GM20000 (cell line): Measurements from ENCODE around the gene ADSS1.

Experiments
- DNase-seq: peaks from one replicate; pipeline ENCODE4 v3.0.0; 2012; ENCODE audit warnings: low spot score
- TF ChIP-seq, protein P1 (sequence below): IDR thresholded peaks from 2 replicates; pipeline ENCODE4 v1.5.1; 2012; ENCODE audit warnings: mild to moderate bottlenecking, control low read depth; ENCODE audit errors: extremely low read depth, missing control alignments

The ADSS1 gene

GRCh38 chr14:104684449-104684821, 39.6 kb upstream of the ADSS1 start:
- TF ChIP-seq, protein P1, sequence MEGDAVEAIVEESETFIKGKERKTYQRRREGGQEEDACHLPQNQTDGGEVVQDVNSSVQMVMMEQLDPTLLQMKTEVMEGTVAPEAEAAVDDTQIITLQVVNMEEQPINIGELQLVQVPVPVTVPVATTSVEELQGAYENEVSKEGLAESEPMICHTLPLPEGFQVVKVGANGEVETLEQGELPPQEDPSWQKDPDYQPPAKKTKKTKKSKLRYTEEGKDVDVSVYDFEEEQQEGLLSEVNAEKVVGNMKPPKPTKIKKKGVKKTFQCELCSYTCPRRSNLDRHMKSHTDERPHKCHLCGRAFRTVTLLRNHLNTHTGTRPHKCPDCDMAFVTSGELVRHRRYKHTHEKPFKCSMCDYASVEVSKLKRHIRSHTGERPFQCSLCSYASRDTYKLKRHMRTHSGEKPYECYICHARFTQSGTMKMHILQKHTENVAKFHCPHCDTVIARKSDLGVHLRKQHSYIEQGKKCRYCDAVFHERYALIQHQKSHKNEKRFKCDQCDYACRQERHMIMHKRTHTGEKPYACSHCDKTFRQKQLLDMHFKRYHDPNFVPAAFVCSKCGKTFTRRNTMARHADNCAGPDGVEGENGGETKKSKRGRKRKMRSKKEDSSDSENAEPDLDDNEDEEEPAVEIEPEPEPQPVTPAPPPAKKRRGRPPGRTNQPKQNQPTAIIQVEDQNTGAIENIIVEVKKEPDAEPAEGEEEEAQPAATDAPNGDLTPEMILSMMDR: no peak
- DNase-seq: no peak

GRCh38 chr14:104685216-104685997, 38.6 kb upstream of the ADSS1 start:
- TF ChIP-seq, protein P1: no peak
- DNase-seq: no peak

- DNase-seq: no peak
- TF ChIP-seq, protein P1: no peak
These were observed 37.9 kb upstream of the ADSS1 start for GRCh38 chr14:104685998-104686610.

DNA sequence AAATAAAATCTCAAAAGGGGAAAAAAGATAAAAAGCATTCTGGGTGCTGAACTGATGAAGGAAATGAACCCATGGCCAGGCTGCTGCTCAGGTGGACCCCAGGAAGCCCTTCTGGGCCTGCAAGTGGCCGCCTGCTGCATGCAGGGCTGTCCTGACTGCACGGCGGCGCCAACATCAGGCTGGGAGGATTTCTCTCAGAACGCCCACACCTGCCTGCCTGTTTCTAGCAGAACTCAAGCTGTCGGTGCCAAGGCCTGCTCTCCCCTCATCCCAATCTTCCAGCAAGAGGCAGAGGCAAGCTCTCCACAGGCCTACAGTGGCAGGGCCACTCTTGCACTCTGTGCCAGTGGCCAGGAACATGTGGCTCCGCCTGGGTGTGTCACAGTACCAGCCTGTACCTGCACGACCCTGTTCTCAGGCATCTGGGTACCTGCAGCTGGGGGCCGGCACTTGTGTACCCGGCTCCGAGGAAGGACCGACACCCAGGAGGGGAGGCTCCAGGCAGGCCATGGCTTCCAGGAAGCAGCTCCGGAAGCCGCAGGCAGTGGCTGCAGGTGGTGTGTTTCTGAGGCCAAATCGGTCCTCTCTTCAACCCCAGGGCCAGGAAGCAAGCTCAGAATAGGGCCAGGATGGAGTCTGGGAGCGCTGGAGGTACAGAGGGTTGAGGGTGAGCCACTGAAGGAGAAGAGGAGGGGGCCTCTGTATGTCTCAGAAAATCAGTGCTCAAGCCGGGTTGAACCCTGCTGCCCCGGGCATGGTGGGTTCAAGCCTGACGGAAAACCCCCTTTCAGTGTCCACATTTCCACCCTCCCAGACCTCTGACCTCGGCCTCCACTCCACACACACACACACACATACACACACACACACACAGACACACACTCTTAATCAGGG, 37.2 kb upstream of the ADSS1 start:
- no peak for DNase-seq
- TF ChIP-seq, protein P1: no peak

DNA sequence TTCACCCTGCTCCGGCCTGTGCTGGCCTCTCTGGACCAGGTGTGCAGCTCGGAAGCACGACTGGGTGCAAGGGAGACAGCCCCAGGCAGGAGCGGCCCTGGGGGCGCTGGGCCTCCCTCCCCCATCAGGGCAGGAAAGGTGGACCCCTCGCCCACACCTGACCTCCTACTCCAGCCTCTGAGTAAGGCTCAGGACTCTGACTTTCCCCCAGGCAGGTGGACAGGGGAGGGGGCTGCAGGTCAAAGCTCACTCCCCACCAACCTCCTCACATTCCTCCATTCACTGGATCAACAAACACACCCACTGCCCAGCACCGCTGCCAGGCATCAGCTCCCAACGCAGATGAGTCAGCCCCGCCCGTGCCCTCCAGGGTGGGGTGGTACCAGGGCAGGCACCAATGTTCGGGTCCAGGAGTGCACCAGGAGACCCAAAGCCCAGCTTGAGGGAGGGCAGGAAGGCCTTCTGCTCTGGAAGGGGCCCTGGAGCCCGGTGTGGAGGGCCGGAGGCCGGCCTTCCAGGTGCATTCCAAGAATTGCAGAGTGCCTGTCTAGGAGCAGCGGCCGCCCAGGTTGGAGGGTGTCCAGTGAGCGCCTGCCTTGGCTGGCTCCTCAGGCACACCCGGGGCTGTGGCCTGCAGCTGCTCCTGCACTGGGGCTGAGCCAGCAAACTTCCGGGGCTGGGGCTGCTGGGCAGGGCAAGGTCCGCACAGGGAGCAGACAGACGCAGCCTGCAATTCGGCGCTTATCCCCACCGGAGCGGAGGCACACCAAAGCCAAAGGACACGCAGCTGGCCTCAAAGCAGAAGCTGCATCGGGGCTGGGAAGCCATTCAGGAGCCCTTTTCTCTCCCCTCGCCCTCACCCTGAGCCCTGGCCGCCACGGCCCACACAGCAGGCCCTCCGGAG, 36.2 kb upstream of the ADSS1 start:
- TF ChIP-seq, protein P1: no peak
- no peak for DNase-seq

DNA sequence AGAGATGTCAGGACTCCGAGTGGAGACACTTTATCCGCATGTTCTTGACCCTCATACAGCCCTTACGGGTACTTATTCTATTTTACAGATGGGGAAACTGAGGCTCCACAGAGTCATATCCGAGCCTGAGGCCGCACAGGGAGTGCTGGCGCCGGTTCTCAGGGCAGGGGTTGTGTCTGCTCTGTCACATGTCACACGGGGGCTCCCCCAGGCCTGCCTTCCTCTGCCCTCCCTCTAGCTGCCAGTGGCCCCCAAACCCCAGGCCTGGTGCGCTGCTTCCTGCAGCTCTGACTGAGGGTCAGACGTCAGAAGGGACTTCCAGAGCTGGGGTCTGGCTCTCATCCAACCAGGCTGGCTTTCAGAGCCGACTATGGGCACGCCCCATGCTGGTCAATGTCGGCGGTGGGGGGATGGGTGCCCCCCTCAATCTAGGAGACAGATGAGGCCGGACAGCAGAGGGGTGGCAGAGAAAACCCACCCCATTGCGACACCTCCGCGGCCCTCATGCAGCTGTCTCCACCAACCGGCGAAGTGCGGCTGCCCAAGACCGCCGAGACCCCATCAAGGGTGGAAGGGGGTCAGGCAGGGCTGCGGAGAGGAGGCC, 35.4 kb upstream of the ADSS1 start:
- DNase-seq: no peak
- TF ChIP-seq, protein P1: no peak
